GM19035 (cell line): Measurements from ENCODE around the gene ATL1.
"Not testable (repeated sequence)": the region's sequence is repeated elsewhere in the genome, so short reads cannot be mapped to it uniquely, and the experiment has no call there.

ENCODE experiments used
- ATAC-seq: cut with Tn5 transposase; IDR thresholded peaks from one replicate; pipeline ENCODE4 v1.9.1; 2021; ENCODE audit not compliant: unreplicated experiment

The ATL1 gene

DNA sequence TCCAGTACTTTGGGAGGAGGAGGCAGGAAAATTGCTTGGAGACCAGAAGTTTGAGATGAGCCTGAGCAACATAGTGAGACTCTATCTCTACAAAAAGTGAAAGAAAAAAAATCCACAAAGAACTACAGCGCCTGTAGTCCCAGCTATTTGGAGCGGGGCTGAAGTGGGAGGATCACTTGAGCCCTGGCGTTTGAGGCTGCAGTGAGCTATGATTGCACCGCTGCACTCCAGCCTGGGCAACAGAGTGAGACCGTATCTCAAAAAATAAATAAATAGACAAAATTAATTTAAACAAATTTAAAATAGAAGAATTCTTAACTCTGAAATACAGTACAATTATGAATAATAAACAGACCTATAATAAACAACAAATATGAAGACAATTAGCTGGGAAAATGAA lies 40.9 kb downstream of the ATL1 start:
- no peak for ATAC-seq

DNA sequence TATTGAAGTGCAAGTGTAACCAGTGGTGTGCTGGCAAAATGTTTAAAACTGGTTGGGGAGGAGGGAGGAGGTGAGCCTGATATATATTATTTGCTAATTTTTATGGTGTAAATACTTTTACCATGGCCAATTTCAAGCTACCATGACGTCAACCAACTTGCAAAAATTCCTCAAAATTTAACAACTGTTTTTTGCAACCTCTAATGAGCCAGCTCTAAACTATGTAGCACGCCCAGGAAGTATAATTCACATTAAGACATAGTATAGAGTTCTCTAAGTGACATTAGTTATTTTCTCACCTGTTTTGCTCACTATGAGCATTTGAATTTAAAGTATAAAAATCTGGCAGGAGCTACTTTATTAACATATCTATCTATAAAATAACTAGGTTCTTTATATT lies 41.4 kb downstream of the ATL1 start:
- ATAC-seq: no peak

DNA sequence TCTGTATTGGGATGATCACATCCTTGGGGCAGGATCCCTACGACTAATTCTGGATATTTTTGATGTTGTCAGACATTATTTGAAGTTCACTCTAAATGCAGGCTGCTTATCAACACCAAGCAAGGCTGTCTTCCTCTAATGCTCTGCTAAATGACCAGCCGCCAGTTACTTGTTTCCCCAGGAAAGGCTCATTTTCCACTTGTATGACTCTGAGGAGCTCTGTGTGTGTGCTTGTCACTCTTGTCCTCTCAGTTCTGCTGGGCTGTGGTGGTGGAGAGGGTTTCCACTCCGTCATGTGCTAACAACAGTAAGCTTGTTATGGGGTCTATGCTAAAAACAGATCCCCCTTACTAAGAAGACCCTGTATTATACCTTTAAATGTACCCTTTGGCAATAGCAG lies 42.1 kb downstream of the ATL1 start:
- no peak for ATAC-seq

DNA sequence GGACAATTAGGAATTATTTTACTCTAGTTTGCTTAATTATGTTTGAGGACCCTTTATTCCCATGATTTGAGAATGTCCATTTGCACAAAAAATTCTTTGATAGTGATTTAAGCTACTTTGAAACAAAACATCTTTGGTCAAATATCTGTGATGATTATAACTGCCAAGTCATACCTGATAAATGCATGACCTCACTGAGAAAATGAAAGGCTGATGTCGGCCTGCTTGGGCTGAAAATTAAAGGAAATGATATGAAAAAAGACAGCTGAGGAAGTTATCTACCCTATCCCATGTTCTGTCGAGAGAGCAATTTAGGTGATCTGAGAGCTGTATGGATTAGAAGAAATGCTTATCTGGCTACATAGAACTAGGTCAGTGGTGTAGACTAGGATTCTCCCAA lies 43.6 kb downstream of the ATL1 start:
- no peak for ATAC-seq

DNA sequence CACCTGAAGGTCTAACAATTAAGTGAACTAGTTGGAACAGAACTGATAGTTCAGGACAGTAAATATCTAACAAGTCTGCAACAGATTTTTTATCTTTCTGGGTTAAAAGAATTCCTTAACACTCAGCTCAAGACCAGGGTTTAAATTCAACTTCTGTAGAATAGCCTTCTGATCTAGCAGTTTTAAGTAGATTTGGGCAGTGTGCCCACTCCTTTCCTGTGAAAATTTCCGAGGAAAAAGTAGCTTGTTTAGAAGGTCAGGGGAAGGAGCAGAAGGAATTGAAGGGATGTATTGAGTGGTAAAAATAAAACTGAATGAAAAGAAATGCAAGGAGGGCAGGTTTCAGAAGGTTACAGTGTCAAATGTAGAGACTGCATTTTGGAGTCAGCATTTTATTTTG lies 45.8 kb downstream of the ATL1 start:
- ATAC-seq: no peak

DNA sequence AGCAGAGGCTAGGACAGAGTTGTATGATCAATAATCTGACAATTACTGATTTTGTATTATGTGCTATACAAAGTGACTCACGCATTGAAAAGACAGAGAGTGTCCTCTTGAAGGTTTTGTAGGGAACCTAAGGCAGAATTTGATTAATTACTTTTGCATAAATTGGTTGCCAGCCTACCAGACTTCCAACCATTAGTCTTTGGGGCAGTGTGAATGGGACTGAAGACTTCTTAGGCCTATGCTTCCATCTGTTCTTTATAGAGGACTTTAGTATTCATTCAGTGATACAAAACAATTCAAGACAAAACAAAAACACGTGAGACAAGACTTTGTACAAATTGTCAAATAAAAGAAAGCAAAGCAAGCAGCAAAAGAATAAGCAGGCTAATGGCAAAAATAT lies 46.5 kb downstream of the ATL1 start:
- ATAC-seq: no peak

DNA sequence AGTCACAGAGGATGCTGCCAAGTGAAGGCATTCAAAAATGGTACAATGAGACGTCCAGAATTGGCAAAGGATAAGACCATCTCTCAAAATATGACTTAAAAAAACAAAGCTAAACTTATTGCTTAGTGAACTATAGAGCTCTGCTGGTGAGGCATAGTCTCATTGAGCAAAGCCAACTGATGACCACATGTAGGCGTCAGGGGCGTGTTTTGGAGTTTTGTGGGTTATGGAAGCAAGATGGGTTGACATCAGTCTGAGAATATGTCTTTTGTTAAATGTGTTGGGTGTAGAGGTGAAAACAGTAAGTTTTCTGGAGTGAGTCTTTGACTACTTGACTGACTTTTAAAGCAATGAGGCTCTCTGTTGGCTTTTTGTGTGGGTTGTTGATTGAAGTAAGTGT lies 47.2 kb downstream of the ATL1 start:
- no peak for ATAC-seq

DNA sequence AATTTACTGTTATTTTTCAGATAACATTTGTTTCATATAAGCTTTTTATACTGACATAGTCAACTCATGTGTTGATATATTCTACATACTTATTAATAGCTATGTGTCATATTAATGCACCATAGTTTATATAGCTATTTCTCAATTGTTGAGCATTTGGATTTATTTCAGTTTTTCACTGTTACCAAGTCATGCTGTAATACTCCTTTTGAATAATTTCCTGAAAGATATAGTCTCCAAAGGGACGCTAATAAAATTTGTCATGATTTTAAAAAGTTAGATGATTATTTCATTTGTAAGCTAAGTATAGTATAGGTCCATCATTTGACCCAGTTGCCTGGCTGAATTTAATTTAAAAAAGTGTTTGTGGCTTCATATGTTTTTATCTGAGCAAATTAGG lies 47.8 kb downstream of the ATL1 start:
- no peak for ATAC-seq

DNA sequence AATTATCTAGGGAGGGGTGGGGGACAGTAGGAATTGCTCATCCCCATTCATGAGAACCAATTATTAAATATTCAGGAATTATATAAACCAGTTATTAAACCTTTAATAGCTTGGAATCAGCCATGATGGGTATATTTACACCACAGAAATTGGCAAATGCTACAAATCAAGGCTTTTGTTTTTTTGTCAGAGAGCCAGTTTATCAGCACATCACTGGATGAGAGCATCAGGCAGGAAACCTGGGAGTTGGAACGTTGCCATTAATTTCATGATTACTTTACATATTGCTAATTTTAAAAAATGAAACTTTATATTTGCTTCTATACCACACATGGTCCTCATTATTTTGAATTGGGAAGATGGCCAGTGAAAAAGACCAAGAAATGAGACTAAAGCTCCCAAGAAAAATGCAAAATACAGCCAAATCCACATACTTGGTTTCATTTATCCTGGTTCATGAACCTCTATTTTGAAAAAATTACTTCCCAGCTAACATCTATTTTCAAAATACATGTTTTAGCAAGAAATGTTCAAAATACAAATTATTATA lies 48.4 kb downstream of the ATL1 start:
- no peak for ATAC-seq

DNA sequence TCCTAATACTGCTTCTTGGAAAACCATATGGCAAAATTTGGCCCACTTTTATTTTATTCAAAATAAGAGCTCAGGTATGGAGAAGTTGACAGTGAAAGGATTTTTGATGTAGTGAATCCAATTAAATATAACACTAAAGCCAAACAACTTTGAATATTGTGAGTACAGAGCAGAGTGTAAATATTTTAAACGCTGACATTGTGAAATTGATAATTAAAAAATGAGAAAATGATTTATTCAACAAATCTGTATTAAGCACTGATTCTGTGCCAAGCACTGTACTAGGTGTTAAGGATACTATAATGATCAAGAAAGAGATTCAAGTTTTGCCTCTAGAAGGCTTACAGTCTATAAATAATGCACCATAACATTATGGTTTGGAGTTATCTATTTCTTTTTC lies 50.5 kb downstream of the ATL1 start:
- ATAC-seq: no peak

DNA sequence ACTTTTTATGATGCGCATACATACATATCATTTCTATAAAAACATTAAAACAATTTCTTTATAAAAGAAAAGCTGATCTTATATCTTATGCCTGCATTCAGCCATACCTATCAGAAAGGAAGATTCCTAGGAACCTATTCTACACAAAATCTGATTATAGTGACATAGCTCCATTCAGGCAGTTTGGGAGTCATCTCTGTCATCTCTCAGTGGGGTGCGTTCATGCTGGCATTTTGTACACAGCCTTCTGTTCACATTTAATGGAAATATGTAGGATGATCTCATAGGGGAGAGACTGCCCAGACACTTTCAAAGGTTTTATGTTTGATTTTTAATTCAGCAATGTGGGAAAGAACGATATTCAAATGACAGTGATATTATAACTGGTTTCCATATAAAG lies 52.9 kb downstream of the ATL1 start:
- no peak for ATAC-seq

DNA sequence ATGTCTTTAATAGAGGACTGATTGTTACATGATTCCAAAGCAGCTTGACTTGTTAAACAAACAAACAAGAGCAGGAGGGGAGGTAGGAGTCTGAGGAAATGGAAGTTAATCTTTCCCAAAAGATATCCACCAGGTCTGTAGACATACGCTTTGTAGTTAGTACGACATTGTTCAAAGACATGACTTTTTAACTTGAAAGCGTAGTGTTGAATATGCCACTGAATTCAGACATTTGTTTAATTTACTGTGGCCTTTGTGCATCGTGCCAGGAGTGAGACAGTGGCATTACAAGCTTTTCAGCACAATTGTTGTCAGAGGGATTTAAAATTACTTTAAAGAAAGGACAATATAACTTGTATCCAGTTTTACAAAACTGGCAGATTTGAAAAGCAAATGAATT lies 55.1 kb downstream of the ATL1 start:
- no peak for ATAC-seq

DNA sequence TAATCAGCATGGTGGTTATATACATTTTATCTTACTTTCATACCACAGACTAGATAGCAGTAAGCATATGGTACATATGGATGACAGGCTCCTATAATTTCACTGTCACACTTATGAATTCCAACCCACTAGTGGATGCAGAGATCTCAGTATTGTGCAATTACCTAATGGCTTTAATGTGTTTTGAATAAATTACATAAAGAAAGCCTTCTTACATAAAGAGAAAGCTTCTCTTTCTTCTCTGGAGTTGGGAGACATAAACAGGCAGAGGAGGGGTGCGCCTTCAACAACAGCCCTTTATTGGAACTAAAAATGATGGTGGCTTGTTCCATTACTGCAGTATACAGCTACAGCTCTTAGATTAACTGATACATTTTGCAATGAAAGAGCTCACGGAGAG lies 55.6 kb downstream of the ATL1 start:
- no peak for ATAC-seq

DNA sequence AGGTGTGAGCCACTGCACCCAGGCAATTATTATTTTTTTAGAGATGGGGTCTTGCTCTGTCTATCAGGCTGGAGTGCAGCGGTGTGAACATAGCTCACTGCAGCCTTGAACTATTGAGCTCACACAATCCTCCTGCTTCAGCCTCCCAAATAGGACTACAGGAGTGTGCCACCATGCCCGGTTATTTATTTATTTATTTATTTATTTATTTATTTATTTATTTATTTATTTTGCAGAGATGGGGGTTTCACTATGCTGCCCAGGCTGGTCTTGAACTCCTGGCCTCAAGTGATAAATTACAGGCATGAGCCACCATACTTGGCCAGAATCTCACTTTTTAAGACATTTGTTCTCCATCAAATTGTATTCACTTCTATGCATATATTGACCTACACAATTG lies 56.3 kb downstream of the ATL1 start:
- ATAC-seq: no peak

DNA sequence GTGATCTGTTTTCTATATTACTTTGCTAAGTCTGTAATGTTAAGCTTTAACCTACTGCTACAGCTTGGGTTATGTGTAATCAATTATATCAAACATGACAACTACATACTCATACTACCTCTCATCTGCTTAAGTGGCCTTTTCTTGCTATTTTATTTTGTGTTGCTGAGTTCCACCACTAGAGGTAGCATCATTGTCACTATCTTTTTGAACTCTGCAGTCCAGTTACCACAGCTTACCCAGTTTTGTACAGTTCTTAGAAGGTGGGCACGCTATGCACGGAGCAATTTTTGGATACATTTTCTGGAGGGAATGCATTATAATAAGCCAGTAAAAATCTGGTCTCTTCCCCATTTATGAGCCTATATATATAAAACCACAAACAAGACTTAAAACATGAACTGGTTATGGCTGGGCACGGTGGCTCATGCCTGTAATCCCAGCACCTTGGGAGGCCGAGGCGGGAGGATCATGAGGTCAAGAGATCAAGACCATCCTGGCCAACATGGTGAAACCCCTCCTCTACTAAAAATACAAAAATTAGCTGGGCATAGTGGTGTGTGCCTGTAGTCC lies 59.7 kb downstream of the ATL1 start:
- no peak for ATAC-seq

DNA sequence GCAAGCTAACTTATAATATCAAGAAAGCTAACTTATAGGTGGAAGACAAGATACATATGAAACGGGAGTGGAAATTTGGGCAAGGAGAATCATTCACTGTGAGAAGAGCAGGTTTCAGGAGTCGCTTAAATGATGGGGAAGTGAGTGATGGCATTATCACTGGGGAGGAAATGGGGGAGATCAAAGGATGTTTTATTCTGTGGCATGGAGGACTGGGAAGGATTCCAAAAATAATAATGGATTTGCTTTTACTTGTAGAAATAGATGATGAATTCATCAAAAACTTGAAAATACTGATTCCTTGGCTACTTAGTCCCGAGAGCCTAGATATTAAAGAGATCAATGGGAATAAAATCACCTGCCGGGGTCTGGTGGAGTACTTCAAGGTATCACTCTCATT lies 60.4 kb downstream of the ATL1 start:
- ATAC-seq: no peak

DNA sequence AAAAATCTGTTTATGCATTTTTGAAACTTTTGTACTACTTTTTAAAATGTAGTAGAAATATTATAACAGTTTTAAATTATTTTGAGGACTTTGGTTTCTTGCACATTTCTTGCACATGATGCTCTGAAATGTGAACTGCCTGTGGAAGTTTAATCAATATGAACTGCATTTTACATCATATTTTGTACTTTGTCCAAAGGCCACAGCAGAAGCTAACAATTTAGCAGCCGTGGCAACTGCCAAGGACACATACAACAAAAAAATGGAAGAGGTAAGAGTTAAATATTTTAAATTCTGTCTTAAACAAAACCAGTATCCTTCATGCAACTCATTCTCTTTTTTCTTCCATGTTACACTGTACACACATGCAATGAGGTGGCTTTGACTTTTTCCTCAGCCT lies 63.0 kb downstream of the ATL1 start:
- no peak for ATAC-seq

DNA sequence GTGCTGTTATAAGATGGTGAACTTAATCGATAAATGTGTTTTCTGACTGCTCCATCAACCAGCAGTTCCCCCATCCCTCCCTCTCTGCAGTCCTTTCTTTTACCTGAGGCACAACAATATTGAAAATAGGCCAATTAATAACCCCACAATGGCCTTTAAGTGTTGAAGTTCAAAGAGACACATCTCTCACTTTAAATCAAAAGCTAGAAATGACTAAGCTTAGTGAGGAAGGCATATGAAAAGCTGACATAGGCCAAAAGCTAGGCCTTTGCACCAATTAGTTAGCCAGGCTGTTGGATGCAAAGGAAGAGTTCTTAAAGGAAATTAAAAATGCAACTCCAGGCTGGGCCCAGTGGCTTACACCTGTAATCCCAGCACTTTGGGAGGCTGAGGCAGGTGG lies 64.5 kb downstream of the ATL1 start:
- no peak for ATAC-seq

DNA sequence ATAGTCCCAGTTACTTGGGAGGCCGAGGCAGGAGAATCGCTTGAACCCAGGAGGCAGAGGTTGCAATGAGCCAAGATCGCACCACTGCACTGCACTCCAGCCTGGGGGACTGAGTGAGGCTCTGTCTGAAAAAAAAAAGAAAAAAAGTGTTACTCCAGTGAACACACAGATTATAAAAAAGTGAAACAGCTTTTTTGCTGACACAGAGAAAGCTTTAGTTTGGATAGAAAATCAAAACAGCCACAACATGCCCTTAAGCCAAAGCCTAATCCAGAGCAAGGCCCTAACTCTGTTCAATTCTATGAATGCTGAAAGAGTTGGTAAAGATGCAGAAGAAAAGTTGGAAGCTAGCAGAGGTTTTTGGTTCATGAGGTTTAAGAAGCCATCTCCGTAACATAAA lies 65.0 kb downstream of the ATL1 start:
- ATAC-seq: not testable (repeated sequence)

DNA sequence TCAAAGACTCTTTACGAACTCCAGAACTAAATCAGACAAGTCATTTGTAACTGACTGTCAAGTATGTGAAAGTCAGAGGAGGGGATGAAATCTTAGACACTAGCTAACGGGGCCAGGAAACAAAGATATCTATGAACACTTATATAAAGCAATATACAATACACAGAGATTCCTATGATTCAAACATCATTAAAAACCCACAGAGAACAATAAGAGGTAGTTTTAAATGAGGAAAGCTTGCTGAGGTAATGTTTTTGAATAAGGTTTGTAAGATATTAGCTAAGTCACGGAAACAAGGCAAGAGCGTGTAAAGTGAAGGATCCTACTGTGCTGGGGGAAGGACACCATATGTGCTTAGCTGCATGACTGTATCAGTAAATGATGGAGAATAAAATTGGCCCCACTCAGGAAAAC lies 71.5 kb downstream of the ATL1 start:
- ATAC-seq: no peak

DNA sequence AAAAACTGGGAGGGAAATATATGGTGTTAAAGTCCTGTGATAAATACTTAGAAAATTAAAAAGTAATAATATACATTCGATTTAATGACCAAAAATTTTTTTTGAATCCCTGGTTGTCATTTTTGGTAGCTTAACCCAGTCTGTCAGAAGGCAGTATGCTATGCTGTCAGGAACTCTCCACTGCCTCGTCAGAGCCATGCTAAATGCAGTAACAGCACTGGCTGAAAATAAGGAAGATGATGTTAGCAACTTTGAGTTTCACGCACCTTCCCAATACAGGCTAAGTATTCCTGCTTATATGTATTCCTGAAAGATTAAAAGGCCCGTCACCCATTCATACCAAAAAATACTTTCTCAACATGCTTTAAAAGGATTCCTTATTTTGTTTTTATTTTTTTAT lies 74.0 kb downstream of the ATL1 start:
- ATAC-seq: no peak

DNA sequence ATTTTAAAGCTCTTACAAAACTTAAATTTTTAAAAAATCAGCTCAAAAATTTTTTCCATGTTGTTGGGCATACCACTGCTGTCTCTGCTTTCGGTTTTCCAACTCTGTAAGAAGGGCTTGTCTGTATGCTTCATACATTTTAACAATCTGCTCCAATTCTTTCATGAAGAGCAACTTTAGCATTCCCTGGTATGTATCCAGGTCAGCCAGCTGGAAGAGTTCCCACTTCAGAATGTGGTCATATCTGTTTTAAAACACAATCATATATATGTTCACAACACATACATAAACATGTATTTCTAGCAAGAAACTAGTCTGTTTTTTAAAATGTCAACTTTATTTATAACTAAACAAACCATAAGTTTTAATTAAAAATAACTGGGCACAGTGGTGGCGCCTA lies 75.2 kb downstream of the ATL1 start:
- ATAC-seq: no peak

DNA sequence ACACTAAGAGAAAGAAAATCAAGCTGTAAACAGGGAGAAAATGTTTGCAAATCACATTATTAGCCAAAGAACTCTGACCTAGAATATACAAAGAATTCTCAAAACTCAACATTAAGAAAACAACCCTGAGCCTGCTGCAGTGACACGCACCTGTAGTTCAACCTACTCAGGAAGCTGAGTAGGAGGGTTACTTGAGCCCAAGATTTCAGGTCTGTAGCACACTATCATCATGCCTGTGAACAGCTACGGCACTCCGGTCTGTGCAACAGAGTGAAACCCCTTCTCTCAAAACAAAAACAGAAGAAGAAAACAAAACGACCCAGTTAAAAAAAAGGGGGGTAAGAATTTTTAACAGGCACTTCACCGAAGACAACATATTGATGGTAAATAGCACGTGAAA lies 87.3 kb downstream of the ATL1 start:
- peak; percentile 85 for ATAC-seq

DNA sequence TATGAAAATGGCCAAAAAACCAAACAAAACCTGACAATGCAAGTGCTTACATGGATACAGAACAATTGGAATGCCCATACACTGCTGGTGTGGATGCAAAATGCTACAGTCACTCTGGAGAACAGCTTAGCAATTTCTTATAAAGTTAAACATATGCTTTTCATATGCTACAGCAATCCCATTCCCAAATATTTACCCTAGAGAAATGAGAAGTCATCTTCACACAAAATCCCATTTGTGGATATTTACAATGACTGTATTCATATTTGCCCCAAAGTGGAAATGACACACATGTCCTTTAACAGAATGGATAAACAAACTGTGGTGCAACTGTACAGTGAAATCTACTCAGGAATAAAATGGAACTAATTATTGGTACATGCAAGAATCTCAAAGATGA lies 87.8 kb downstream of the ATL1 start:
- ATAC-seq: peak; percentile 35
